PC-3 (cell line): Measurements from ENCODE around the gene NFAM1.

ENCODE experiments used
- EZH2 ChIP-seq: fragments of 300-600 bp; sonication (generic); IDR thresholded peaks from one replicate; pipeline ENCODE4 v1.6.1; 2017; ENCODE audit warnings: antibody characterized with exemption, mild to moderate bottlenecking, low read length; ENCODE audit not compliant: unreplicated experiment
- EZH2phosphoT487 ChIP-seq: fragments of 300-600 bp; sonication (generic); IDR thresholded peaks from 2 replicates; pipeline ENCODE4 v1.6.1; 2018; ENCODE audit warnings: mild to moderate bottlenecking, antibody characterized with exemption, low read length, borderline replicate concordance
- TF ChIP-seq, protein P1 (sequence below): fragments of 300-600 bp; sonication (generic); conservative IDR thresholded peaks from 2 replicates; pipeline ENCODE4 v1.5.1; 2017; ENCODE audit warnings: antibody characterized with exemption, low read depth, mild to moderate bottlenecking, low read length

DNA sequence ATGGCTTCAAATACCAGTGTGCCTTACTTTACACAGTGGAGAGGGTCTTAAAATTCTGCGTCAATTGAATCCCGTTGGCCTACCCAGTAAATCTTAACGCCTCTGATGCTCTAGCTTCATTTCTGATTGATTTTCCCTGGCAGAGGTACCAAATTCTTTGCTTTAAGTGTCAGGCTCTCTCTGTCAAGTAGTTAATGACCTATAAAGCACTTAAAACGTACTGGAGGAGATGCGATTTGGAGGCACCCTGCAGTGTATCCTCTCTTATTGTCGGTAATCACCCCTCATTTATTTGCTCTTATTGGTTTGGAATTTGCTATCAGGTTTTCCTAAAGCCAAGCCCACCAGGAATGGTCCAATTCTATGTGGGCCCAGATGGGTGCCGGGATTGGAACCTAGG, 59.2 kb downstream of the NFAM1 start:
- TF ChIP-seq, protein P1, sequence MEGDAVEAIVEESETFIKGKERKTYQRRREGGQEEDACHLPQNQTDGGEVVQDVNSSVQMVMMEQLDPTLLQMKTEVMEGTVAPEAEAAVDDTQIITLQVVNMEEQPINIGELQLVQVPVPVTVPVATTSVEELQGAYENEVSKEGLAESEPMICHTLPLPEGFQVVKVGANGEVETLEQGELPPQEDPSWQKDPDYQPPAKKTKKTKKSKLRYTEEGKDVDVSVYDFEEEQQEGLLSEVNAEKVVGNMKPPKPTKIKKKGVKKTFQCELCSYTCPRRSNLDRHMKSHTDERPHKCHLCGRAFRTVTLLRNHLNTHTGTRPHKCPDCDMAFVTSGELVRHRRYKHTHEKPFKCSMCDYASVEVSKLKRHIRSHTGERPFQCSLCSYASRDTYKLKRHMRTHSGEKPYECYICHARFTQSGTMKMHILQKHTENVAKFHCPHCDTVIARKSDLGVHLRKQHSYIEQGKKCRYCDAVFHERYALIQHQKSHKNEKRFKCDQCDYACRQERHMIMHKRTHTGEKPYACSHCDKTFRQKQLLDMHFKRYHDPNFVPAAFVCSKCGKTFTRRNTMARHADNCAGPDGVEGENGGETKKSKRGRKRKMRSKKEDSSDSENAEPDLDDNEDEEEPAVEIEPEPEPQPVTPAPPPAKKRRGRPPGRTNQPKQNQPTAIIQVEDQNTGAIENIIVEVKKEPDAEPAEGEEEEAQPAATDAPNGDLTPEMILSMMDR: no peak
- TF ChIP-seq EZH2phosphoT487 (no peak), EZH2 (no peak)
